ENCODE data around the gene IRF1.
"Not testable (repeated sequence)": the region's sequence is repeated elsewhere in the genome, so short reads cannot be mapped to it uniquely, and the experiment has no call there.

IRF1 gene, protein sequence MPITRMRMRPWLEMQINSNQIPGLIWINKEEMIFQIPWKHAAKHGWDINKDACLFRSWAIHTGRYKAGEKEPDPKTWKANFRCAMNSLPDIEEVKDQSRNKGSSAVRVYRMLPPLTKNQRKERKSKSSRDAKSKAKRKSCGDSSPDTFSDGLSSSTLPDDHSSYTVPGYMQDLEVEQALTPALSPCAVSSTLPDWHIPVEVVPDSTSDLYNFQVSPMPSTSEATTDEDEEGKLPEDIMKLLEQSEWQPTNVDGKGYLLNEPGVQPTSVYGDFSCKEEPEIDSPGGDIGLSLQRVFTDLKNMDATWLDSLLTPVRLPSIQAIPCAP

GRCh38 chr5:132490484-132491367, at the start of gene IRF1:
Gene IRF1 (minus strand): TSS chr5:132490773. CDS start chr5:132489478, 1,295 bp downstream.
- no peak for DNase-seq (ENCODE audit: low read depth)

DNA sequence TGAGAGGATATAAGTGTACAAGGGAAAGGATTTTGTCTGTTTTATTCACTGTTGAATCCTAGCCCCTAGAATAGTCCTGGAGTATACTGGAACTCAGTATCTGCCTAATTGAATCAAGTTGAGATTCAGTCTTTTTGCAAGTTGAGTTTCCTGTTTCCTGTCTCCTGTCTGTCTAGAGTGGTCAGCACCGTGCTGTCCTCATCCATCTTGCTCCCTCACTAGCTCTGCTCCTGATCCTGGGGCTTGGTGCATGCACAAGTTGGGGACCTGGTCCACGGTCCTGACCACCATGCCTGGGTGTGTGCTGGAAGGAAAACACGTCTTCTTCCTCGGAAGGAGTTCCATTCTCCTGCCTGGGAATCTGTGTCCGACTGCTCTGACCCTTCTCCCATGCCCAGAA, 49.6 kb upstream of the IRF1 start:
- no peak for DNase-seq (ENCODE audit: low read depth)

GRCh38 chr5:132539716-132540115, 49.1 kb upstream of the IRF1 start:
- DNase-seq (ENCODE audit: low read depth), result no peak

- no peak for DNase-seq (ENCODE audit: low read depth)
These were observed 40.4 kb upstream of the IRF1 start for GRCh38 chr5:132530946-132531345.

- DNase-seq (ENCODE audit: low read depth), result no peak
These were observed 38.5 kb upstream of the IRF1 start for GRCh38 chr5:132528866-132529634.

DNA sequence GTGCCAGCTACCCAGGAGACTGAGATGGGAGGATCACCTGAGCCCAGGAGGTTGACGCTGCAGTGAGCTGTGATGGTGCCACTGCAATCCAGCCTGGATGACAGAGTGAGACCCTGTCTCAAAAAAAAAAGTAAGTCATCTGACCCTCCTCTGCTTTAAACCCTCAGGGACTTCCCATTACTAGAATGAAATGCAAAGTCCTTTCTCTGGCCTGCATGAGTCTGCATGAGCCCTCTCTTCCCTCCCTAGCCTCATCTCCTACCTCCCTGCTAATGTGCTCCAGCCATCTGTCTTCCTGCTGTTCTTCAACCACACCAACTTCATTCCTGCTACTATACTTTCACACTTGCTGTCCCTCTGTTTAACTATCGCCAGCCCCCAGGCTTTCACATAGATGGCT, 37.4 kb upstream of the IRF1 start:
- DNase-seq (ENCODE audit: low read depth), result no peak

DNA sequence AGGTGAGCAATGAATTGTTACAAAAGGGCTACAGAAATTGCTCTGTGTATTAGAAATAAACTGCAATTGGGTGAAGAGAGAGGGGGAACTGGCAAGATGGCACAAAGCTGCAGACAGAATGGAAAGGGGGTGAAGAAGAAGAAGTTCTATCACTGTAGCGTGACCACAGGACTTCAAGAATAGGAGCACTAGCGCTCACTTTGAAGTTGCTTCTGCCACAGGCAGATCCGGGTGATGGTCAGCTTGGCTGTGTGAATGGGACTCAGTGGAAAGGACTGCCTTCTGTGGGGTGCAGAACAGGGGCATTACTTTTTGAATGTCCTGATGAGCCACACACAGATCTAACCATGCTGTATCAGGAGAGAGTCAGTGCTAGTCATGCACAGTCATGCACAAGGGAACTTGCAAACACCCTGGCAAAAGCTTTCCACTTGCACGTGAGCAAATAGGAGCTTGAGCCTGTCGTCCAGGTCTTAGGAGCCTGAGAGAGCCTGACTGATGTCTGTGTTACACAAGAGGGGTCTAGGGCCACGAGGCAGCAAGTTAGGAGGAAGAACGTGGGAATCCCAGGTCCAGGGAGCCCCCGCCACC, 36.5 kb upstream of the IRF1 start:
- no peak for DNase-seq (ENCODE audit: low read depth)

DNA sequence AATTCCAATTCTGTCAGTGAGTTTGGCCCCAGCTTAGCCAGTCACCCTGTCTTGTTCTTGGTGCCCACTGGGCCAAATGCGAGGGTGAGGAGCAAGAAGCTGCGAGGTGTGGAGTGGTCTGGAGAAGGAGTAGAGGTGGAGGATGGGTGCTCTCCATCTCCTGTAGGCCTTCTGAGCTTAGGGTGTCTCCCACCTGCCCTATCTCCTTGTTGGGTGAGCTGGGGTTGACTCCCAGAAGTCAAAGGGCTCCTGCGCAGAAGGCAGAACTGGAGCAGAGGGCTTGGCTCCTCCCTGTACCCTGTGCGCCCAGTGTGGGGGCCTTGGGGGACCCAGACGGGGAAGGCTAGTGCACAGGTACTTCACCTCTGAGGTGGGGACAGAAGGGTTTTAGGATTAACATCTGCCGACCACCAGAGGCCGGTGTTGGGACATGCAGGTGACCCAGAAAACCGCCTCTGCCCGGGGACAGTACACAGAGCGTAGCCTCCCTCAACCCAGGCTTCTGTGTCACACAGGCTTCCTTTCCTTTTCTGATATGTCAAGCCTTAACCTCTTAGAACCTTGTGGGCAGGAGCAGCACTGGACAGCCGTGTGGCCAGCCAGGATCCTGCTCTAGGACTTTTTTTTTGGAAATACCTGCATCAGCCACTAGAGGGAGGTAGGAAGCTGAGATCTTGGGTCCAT, 35.9 kb upstream of the IRF1 start:
- DNase-seq (ENCODE audit: low read depth), result peak; percentile 5

DNA sequence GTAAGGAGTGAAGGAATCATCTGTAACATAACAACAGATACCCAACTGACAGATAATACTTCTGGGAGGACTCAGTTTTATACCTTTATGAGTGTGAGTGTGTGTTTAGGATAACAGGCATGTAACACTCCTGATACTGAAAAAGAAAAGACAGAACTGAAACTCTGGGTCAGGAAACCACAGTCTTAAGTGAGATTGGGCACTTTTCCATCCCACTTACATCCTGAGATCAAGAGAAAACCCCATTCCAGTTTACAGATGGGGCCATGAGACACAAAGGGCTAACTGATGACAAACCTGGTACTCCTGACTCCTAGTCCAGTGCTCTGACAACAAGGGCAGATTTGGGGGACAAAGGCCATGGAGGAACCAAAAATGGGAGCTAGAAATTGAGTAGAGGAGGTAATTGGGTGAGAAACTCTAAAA, 34.7 kb upstream of the IRF1 start:
- DNase-seq (ENCODE audit: low read depth), result no peak

DNA sequence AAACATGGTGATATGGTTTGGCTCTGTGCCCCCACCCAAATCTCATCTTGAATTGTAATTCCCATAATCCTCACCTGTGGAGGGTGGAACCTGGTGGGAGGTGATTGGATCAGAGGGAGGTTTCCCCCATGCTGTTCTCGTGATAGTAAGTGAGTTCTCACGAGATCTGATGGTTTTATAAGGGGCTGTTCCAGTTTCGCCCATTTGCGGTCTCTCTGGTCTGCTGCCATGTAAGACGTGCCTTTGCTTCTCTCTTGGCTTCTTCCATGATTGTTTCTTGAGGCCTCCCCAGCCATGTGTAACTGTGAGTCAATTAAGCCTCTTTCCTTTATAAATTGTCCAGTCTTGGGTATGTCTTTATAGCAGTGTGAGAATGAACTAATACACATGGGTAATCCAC, 34.3 kb upstream of the IRF1 start:
- not testable (repeated sequence) for DNase-seq (ENCODE audit: low read depth)

- DNase-seq (ENCODE audit: low read depth), result not testable (repeated sequence)
These were observed 31.5 kb upstream of the IRF1 start for GRCh38 chr5:132522067-132522466.

- not testable (repeated sequence) for DNase-seq (ENCODE audit: low read depth)
These were observed 23.2 kb upstream of the IRF1 start for GRCh38 chr5:132513618-132514336.

DNA sequence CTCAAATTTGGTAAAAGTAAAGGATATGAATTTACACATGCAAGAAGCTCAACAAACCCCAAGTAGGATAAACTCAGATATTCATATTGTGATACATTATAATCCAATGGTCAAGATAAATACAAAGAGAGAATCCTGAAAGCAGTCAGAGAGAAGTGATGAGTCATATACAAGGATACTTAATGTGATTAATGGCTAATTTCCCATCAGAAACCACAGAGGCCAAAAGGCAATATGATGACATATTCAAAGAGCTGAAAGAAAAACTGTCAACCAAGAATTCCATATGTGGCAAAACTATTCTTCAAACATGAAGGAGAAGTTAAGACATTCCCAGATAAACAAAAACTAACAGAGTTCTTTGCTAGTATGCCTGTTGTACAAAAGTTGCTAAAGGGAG, 19.5 kb upstream of the IRF1 start:
- DNase-seq (ENCODE audit: low read depth), result no peak

- no peak for DNase-seq (ENCODE audit: low read depth)
These were observed 15.6 kb upstream of the IRF1 start for GRCh38 chr5:132506094-132506692.

GRCh38 chr5:132505641-132506040, 15.1 kb upstream of the IRF1 start:
- DNase-seq (ENCODE audit: low read depth), result no peak

DNA sequence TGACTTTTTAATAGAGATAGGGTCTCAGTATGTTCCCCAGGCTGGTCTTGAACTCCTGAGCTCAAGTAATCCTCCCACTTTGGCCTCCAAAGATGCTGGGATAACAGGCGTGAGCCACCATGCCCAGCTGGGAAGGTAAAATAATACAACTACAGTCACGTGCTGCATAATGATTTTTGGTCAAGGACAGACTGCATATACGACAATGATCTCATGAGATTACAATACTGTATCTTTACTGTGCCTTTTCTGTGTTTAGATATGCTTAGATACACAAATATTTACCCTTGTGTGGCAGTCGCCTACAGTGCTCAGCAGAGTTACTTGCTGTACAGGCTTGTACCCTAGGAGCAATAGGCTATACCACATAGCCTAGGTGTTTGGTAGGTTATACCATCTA, 14.2 kb upstream of the IRF1 start:
- no peak for DNase-seq (ENCODE audit: low read depth)

DNA sequence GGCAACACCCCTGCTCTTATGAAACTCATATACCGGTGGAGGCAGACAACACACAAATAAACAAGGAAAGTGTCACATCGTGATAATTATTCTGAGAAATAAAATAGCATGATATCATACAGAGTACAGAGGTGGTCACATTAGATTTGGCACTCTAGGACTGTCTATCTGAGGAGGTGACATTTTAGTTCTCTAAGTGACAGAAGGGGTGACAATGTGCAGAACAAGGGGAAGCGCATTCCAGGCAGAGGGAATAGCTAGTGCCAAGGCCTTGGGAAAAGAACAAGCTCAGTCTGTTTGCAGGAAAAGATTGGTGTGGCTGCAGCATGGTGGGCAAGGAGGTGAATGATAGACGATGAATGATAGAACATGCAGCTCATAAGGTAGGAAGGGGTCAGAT, 12.7 kb upstream of the IRF1 start:
- no peak for DNase-seq (ENCODE audit: low read depth)

GRCh38 chr5:132501961-132502931, 11.7 kb upstream of the IRF1 start:
- no peak for DNase-seq (ENCODE audit: low read depth)

GRCh38 chr5:132501629-132501956, 11.0 kb upstream of the IRF1 start:
- no peak for DNase-seq (ENCODE audit: low read depth)
